GM15510 (cell line): ENCODE measurements around the gene GUCA2A.

Source experiments
- POLR2A ChIP-seq: IDR thresholded peaks from 3 replicates; pipeline ENCODE4 v1.6.1; 2011; ENCODE audit warnings: borderline replicate concordance; ENCODE audit not compliant: insufficient read length; ENCODE audit errors: extremely low read depth

GUCA2A gene

GRCh38 chr1:42164551-42165420 lies at the start of gene GUCA2A:
Gene GUCA2A, minus strand, starts transcription at chr1:42164745. Its CDS starts 33 bp downstream, at chr1:42164712.
- no peak for TF ChIP-seq POLR2A

- no peak for TF ChIP-seq POLR2A
Observed at GRCh38 chr1:42211224-42211623, 46.7 kb upstream of the GUCA2A start.

GRCh38 chr1:42210421-42211133 lies 46.0 kb upstream of the GUCA2A start:
- TF ChIP-seq POLR2A, result no peak

- no peak for TF ChIP-seq POLR2A
Observed at GRCh38 chr1:42209526-42210251, 45.1 kb upstream of the GUCA2A start.

GRCh38 chr1:42206164-42206563 lies 41.6 kb upstream of the GUCA2A start:
- TF ChIP-seq POLR2A, result no peak

- TF ChIP-seq POLR2A, result no peak
Observed at GRCh38 chr1:42201986-42202385, 37.4 kb upstream of the GUCA2A start.

GRCh38 chr1:42198251-42198650 lies 33.7 kb upstream of the GUCA2A start:
- no peak for TF ChIP-seq POLR2A

- TF ChIP-seq POLR2A, result no peak
Observed at GRCh38 chr1:42195841-42196240, 31.3 kb upstream of the GUCA2A start.

GRCh38 chr1:42192106-42192505 lies 27.6 kb upstream of the GUCA2A start:
- TF ChIP-seq POLR2A, result no peak

GRCh38 chr1:42191319-42191718 lies 26.8 kb upstream of the GUCA2A start:
- no peak for TF ChIP-seq POLR2A

- no peak for TF ChIP-seq POLR2A
Observed at GRCh38 chr1:42189931-42190853, 25.6 kb upstream of the GUCA2A start.

GRCh38 chr1:42186152-42186551 lies 21.6 kb upstream of the GUCA2A start:
- no peak for TF ChIP-seq POLR2A

GRCh38 chr1:42184616-42185015 lies 20.1 kb upstream of the GUCA2A start:
- TF ChIP-seq POLR2A, result no peak

GRCh38 chr1:42183957-42184268 lies 19.4 kb upstream of the GUCA2A start:
- TF ChIP-seq POLR2A, result no peak
